ENCODE measurements around the gene HIF1AN. TPM values are rescaled to one million over a fixed set of nuclear protein-coding genes. Genes with fewer than 3 reads are reported as not detected.
A peak's percentile ranks its signal among the peaks of the same experiment; 100 is the strongest.

HIF1AN gene
- total RNA-seq (2021), result 49.0 and 57.6 TPM in 2 replicates
- percentile 87 among the genes with signal in this experiment for Bru-seq, nascent RNA
- BruChase-seq, experiment 1, labeled RNA remaining after a 2-hour chase, result percentile 95 among the genes with signal in this experiment
- BruChase-seq, experiment 2, labeled RNA remaining after a 6-hour chase, result percentile 97 among the genes with signal in this experiment
- long read RNA-seq, full-length matches to known transcripts, result 102 of 127 reads
- long read RNA-seq, partial matches to known transcripts, result 7 of 127 reads
- long read RNA-seq, other reads (novel, unspliced or antisense), result 18 of 127 reads

DNA sequence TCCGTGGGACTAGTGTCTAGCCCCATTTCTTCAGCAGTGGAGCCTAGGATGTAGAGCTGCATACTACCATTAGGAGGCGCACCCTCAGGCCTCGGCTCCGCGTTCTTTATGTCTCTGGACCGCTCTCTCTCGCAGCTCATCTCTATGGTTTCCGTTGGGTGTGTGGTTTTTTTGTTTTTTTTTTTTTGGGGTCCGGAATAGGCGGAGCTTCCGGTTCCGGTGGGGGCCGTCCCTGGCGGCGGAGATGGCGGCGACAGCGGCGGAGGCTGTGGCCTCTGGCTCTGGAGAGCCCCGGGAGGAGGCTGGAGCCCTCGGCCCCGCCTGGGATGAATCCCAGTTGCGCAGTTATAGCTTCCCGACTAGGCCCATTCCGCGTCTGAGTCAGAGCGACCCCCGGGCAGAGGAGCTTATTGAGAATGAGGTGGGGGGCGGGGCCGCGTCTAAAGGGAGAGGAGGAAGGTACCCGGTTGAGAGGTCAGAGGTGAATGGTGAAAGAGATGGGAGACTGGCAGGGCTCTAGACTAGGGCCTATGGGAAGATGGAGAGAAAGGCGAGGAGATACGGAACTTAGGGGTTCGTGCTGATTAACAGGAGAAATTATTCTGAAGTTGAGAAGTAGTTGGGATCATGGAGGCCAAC, at the start of gene HIF1AN:
Gene HIF1AN, plus strand, starts transcription at position 229 of the 639 bp plus-strand sequence. Its CDS starts 16 bp downstream, at position 245.
- CTCF ChIA-PET, result interaction anchor here (0.6 to 1.9 kb wide), 6 partner anchors 9 to 1246 kb away, joined by 3 to 18 read pairs (median 4); no protein-coding TSS in a partner anchor
- intact Hi-C loops (cut with micrococcal nuclease; ENCODE audit: unreplicated experiment), result no loop called here
- BruUV-seq (replicated peaks), result no TSS peak
- Histone ChIP-seq H3K4me1 (ENCODE audit: insufficient read depth, low read length, poor library complexity, severe bottlenecking) (peaks cover 13% of the 10 kb centered on the region), H3K27ac (ENCODE audit: low read depth, low read length, poor library complexity, severe bottlenecking) (peak within 1 kb of the TSS; percentile 49), H3K9me3 (ENCODE audit: low read depth, low read length, poor library complexity, severe bottlenecking) (no peaks in the 10 kb centered on the region), H3K36me3 (ENCODE audit: insufficient read depth, low read length, poor library complexity, severe bottlenecking) (peaks cover 25% of the 10 kb centered on the region), H3K4me3 (ENCODE audit: low read depth, low read length, poor library complexity, severe bottlenecking) (peak within 1 kb of the TSS; percentile 89), H3K27me3 (replicated peaks; ENCODE audit: insufficient read depth, low read depth, low read length, poor library complexity) (no peaks in the 10 kb centered on the region)
- POLR2A ChIA-PET (ENCODE audit: low non-redundant PET), result interaction anchor here (0.6 to 0.7 kb wide), 4 partner anchors 15 to 153 kb away, joined by 3 to 7 read pairs (median 4); no protein-coding TSS in a partner anchor
- peak; percentile 98 for DNase-seq (ENCODE audit: low spot score)
- TF ChIP-seq EZH2 (IDR thresholded peaks at IDR 0.05; ENCODE audit: borderline replicate concordance, low read depth, low read length, poor library complexity, severe bottlenecking), result no peak
- TF ChIP-seq, protein P1, sequence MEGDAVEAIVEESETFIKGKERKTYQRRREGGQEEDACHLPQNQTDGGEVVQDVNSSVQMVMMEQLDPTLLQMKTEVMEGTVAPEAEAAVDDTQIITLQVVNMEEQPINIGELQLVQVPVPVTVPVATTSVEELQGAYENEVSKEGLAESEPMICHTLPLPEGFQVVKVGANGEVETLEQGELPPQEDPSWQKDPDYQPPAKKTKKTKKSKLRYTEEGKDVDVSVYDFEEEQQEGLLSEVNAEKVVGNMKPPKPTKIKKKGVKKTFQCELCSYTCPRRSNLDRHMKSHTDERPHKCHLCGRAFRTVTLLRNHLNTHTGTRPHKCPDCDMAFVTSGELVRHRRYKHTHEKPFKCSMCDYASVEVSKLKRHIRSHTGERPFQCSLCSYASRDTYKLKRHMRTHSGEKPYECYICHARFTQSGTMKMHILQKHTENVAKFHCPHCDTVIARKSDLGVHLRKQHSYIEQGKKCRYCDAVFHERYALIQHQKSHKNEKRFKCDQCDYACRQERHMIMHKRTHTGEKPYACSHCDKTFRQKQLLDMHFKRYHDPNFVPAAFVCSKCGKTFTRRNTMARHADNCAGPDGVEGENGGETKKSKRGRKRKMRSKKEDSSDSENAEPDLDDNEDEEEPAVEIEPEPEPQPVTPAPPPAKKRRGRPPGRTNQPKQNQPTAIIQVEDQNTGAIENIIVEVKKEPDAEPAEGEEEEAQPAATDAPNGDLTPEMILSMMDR (conservative IDR thresholded peaks at IDR 0.05; ENCODE audit: low read depth, low read length), result peak; percentile 99

DNA sequence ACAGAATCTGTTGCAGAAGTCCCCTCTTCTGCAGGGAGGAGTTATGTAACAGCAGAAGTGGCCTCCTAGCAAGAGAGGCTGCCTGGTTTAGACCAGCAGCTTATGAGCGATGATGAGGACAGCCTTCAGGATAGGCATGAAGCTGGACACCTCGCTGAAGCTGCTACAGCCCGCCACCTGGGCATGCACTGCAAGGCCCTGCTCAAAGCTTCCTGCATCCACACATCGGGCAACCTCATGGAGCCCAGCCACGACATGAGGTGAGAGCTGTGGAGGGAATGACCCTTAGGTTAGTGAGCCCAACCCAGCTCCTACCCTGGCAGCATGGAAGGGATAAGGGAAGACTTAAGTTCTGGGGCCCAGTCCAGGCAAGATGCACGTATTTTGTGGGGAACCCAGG, 48.2 kb upstream of the HIF1AN start:
- H3K9me3 ChIP-seq (ENCODE audit: low read depth, low read length, poor library complexity, severe bottlenecking), result no peaks in the 10 kb centered on the region
- no TSS peak for BruUV-seq (replicated peaks)
- no peak overlapping the region for H3K27ac ChIP-seq (ENCODE audit: low read depth, low read length, poor library complexity, severe bottlenecking)
- no peaks in the 10 kb centered on the region for H3K4me1 ChIP-seq (ENCODE audit: insufficient read depth, low read length, poor library complexity, severe bottlenecking)
- no peak overlapping the region for H3K4me3 ChIP-seq (ENCODE audit: low read depth, low read length, poor library complexity, severe bottlenecking)
- ChIA-PET CTCF (no interaction called here), POLR2A (ENCODE audit: low non-redundant PET) (no interaction called here)
- H3K27me3 ChIP-seq (replicated peaks; ENCODE audit: insufficient read depth, low read depth, low read length, poor library complexity), result peaks cover 10% of the 10 kb centered on the region
- no peak for DNase-seq (ENCODE audit: low spot score)
- intact Hi-C loops (cut with micrococcal nuclease; ENCODE audit: unreplicated experiment), result no loop called here
- no peak for TF ChIP-seq EZH2 (IDR thresholded peaks at IDR 0.05; ENCODE audit: borderline replicate concordance, low read depth, low read length, poor library complexity, severe bottlenecking)
- TF ChIP-seq, protein P1 (conservative IDR thresholded peaks at IDR 0.05; ENCODE audit: low read depth, low read length), result no peak
- no peaks in the 10 kb centered on the region for H3K36me3 ChIP-seq (ENCODE audit: insufficient read depth, low read length, poor library complexity, severe bottlenecking)

DNA sequence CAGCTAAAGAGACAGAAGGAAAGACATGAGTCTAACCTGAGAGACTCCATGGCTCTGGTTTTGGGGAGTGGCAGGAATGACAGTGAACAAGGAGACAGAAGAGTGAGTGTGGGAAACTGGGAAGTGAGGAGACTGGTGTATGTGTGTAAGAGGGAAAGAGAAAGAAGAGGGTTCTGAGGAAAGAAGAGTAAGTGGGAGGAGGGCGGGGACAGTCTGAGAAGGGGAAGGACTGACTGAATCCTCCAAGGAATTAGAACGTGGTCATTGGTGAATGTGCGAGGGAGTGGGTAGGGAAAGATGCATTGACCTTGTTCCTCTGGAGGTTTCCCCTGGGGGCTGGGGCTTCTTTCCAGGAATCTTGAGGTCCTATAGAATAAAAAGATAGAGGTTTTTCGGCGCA, 46.3 kb upstream of the HIF1AN start:
- POLR2A ChIA-PET (ENCODE audit: low non-redundant PET), result no interaction called here
- no peak for DNase-seq (ENCODE audit: low spot score)
- H3K27me3 ChIP-seq (replicated peaks; ENCODE audit: insufficient read depth, low read depth, low read length, poor library complexity), result no peaks in the 10 kb centered on the region
- no peak overlapping the region for H3K27ac ChIP-seq (ENCODE audit: low read depth, low read length, poor library complexity, severe bottlenecking)
- no peaks in the 10 kb centered on the region for H3K4me1 ChIP-seq (ENCODE audit: insufficient read depth, low read length, poor library complexity, severe bottlenecking)
- intact Hi-C loops (cut with micrococcal nuclease; ENCODE audit: unreplicated experiment), result no loop called here
- no peaks in the 10 kb centered on the region for H3K9me3 ChIP-seq (ENCODE audit: low read depth, low read length, poor library complexity, severe bottlenecking)
- TF ChIP-seq, protein P1 (conservative IDR thresholded peaks at IDR 0.05; ENCODE audit: low read depth, low read length), result no peak
- no peak for TF ChIP-seq EZH2 (IDR thresholded peaks at IDR 0.05; ENCODE audit: borderline replicate concordance, low read depth, low read length, poor library complexity, severe bottlenecking)
- CTCF ChIA-PET, result interaction anchor here (1.4 kb wide), 1 partner anchor 29 kb away, joined by 3 read pairs; no protein-coding TSS in a partner anchor
- BruUV-seq (replicated peaks), result no TSS peak
- H3K4me3 ChIP-seq (ENCODE audit: low read depth, low read length, poor library complexity, severe bottlenecking), result no peak overlapping the region
- H3K36me3 ChIP-seq (ENCODE audit: insufficient read depth, low read length, poor library complexity, severe bottlenecking), result no peaks in the 10 kb centered on the region

All from A673 (cell line).